RKO (cell line): Measurements from ENCODE around the gene TEKT2.

Source experiments
- DNase-seq: peaks from one replicate; pipeline ENCODE4 v3.0.0-alpha.2; 2016; ENCODE audit warnings: low spot score

TEKT2 gene

DNA sequence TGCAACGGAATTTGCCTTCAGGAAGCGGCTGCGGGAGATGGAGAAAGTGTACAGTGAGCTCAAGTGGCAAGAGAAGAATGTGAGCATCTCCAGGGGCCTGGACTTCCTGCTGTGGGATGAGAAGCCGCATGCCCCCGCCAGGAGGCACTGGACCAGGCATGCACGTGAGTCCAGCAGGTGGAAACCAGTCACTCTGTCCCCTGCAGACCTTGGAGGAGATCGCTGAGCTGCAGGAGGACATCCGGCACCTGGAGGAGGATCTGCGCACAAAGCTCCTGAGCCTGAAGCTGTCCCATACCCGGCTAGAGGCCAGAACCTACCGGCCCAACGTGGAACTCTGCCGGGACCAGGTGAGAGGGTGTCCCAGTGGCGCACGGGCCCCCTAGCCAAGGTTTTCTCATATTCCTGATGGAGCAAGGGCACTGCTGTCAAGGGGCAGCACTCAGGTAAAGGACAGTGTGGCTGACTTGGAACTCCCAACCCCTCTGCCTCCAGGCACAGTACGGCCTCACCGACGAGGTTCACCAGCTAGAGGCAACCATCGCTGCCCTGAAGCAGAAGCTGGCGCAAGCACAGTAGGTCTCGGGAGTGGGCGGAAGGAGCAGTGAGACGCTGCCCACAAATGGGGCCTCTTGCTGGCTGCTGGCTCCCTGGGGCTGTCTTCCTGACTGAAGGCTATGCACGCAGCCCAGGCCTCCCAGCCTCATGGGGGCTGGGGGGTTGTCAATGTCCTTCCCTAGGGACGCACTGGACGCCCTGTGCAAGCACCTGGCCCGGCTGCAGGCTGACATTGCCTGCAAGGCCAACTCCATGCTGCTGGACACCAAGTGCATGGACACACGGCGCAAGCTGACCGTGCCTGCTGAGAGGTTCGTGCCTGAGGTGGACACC lies 3.6 kb downstream of the TEKT2 start:
- DNase-seq: no peak

DNA sequence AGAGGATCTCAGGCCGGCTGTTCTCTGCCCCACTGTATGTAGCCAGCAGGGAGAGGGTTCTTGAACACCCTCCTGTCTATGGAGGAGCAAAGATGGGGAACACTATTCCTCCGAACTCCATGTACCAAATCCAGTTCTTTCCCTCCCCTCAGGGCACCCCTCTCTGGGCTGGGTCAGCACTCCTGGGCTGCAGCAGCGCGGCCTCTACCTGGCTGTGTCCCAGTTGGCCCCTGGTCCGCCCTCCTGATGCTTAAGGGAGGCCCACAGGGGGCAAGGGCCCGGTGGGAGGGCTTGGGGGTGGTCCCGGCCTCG lies 4.3 kb downstream of the TEKT2 start:
- no peak for DNase-seq

DNA sequence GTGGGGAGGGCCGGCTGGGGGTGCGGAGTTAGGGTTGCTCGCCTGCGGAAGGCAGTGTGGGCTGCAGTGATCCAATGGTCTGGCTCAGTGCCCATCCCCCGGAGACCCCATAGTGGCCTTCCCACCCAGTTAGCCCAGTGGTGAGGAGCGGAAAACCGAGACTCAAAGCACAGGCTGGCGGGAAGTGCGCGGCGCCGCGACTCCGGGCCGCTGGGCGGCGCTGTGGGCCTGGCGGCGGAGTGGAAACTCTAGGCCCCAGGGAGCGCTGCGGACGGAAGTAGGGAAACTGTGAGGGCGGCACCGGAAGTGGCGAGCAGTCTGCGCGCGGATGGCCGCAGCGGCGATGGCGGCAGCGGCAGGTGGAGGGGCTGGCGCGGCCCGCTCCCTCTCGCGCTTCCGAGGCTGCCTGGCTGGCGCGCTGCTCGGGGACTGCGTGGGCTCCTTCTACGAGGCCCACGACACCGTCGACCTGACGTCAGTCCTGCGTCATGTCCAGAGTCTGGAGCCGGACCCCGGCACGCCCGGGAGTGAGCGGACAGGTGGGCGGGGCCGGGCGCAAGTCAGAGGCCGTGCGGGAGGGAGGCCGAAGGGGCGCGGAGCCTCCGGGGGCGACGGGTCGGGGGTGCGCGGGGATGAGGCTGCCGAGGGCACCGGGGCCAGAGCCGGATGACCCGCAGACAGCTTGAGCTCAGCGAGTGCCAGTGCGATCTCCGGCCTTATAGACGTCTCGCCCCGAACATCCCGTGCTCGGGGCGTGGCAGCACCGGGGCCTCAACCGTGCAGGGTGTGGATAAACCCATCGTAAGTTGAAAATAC lies 4.9 kb downstream of the TEKT2 start, which contains the start of gene ADPRS:
Gene ADPRS, plus strand, starts transcription at position 316 of the 816 bp plus-strand sequence. Its CDS starts 13 bp downstream, at position 329.
- peak; percentile 92 for DNase-seq

DNA sequence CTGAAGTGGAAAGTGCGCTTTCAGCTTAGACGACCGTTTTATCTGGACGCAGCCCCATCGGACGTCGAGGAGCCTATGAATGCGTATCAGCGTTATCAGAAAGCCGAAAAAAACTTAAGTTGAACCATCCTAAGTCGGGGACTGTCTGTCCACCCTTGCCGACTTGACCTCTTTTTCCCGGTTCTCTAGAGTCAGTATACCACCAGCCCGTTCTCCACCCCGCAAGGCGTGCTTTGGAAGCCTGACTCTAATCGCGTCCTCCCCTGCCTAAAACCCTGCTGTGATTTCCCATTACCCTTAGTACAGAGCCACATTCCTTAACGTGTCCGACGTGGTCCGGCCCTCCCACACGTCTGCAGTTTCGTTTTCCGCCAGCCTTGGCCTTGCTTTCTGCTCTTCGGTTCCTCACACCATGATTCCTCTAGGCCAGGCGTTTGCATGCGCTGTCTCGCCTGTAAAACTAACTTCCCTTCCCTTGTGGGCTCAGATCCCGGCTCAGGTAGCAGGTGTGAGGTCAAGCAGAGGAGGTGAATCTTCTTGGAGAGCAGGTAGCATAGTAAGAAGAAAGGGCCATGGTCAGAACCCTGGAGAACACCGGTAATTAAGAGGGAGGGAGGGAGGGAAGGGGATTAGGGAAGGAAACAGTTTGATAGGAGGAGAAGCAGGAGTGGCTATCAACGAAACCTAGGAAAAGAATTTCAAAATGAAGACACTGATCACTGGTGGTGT lies 5.7 kb downstream of the TEKT2 start:
- DNase-seq: peak; percentile 64

DNA sequence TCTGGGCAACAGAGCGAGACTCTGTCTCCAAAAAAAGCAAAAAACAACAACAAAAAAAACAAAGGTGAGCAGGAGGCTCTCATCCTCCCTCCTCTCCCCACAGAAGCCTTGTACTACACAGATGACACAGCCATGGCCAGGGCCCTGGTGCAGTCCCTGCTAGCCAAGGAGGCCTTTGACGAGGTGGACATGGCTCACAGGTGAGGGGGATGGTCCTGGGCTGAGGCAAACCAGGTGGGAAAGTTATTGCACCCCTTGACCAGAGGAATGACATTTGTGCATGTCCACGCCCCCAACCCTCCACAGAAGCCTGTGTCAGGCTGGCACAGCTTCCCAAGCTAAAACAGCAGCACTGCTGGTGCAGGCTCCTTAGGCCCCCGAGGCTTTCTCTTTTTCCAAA lies 7.2 kb downstream of the TEKT2 start:
- DNase-seq: no peak

DNA sequence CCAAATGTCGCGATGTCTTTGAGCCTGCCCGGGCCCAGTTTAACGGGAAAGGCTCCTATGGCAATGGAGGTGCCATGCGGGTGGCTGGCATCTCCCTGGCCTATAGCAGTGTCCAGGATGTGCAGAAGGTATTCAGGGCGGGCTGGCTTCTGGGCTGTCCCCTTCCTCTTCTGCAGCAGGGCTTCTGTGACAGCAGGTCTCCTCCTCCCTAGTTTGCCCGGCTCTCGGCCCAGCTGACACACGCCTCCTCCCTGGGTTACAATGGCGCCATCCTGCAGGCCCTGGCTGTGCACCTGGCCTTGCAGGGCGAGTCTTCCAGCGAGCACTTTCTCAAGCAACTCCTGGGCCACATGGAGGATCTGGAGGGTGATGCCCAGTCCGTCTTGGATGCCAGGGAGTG lies 7.8 kb downstream of the TEKT2 start:
- no peak for DNase-seq

DNA sequence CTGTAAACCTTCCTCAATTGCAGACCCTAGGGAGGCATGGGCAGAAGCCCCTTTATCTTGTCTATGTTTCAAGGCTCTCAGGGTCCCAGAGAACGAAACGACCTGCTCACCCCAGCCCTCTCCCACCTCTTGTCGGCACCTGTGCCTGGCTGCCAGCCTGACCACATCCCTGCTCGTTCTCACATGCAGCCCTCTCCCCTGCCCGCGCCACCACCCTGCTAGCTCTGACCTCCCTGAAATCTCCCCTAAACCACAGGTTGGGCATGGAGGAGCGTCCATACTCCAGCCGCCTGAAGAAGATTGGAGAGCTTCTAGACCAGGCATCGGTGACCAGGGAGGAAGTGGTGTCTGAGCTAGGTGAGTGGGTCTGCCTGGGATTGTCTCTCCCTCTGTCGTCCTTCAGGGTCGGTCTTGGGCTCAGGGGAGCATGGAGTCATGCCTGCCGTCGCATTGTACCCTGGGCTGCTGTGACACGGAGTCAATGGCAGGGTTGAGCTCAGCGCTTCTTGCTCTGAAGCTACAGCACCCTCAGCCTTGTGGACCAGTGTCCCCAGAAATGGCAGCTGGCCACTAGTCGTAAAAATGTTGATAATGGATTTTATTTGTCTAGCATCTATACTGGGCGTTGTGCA lies 8.4 kb downstream of the TEKT2 start:
- no peak for DNase-seq

DNA sequence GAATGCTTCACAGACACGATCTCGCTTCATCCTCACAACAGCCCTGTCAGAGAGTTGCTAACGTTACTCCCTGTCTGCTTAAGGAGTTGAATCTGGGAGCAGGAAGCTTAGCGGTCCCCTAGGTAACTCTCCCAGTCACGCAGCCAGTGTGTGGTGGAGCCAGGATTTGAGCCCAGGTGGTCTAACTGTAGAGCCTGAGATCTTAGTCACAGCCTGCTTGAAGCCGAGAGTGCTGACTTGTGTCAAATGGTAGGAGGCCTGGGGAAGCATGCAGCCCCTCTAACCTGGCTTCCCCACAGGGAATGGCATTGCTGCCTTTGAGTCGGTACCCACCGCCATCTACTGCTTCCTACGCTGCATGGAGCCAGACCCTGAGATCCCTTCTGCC lies 8.9 kb downstream of the TEKT2 start:
- no peak for DNase-seq

DNA sequence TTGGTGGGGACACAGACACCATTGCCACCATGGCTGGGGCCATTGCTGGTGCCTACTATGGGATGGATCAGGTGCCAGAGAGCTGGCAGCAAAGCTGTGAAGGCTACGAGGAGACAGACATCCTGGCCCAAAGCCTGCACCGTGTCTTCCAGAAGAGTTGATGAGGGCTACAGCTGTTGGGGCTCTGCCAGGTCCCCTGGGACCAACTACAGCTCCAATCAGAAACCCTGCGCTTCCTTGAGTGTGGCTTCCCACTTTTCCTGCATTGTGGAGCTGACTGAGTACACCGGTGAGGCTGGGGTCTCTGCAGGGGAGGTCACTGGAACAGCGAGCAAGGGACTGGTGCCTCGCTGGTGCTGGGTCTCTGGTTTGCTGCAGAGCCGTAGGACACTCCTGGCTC lies 9.3 kb downstream of the TEKT2 start:
- no peak for DNase-seq

DNA sequence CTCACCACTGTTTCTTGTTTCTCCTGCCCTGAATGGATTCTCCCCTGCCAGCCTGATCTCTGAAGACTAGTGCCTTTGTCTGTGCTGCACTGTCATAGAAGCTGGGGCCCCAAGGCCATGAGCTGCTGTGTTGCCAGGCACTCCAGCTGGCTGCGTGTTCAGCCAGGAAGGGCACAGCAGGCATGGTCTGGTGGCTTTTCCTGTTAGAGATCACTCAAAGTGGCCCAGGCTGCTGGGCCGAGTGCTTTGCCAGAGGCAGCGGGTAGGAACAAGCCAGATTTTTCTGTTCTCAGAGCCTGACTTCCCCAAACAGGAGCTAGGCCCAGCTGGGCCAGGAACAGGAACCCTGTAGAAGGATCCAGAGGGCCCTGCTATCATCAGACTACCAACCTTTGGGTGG lies 10.0 kb downstream of the TEKT2 start:
- DNase-seq: no peak

DNA sequence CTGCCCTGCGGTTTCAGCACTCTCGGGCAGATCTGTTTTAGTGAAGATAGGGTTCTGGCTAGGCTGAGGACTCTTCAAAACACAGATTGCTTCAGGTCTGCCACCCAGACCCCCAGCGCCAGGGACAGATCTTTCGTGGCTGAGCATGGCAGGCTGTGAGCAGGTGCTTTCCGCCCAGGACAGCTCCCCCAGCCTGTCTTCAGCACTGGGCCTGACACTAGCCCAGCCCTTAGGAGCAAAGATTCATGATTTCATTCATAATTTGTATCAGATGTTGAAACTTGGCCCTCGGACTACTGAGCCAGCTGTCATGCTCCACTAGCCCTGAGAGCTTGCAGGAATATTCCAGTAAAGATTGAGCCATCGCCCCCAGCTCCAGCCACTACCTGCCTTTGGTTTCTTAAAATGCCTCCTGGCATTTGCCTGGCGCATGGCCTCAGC lies 10.7 kb downstream of the TEKT2 start:
- no peak for DNase-seq

DNA sequence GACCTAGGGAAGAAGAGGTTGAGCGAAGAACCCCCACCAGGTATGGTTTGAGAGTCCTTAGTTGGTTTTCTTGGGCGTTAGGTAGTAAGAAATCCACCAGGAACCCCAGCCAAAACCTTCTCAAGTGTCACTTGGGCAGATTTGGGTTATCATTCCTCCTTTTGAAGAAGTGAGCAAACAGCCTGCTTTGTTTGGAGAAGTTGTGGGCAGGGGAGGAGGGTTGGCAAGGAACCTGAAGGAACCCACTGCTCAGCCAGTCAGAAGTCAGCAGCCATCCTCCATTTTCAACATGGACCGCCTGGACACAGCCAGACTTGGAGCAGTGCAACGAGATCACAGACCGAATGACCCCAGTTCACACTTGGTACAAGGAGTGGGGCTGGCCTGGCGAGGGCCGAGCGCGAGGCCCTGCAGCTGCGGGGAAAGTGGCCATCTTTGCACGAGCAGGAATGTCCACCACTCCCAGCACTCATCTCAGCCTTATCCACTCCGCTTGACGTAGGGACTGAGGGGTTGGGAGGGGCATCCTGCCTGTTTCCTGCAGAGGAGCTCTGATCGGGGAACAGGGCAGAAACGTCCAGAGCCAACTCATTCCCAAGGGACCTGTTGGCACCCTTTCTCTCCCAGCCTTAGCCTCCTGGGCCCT lies 12.0 kb downstream of the TEKT2 start:
- no peak for DNase-seq

DNA sequence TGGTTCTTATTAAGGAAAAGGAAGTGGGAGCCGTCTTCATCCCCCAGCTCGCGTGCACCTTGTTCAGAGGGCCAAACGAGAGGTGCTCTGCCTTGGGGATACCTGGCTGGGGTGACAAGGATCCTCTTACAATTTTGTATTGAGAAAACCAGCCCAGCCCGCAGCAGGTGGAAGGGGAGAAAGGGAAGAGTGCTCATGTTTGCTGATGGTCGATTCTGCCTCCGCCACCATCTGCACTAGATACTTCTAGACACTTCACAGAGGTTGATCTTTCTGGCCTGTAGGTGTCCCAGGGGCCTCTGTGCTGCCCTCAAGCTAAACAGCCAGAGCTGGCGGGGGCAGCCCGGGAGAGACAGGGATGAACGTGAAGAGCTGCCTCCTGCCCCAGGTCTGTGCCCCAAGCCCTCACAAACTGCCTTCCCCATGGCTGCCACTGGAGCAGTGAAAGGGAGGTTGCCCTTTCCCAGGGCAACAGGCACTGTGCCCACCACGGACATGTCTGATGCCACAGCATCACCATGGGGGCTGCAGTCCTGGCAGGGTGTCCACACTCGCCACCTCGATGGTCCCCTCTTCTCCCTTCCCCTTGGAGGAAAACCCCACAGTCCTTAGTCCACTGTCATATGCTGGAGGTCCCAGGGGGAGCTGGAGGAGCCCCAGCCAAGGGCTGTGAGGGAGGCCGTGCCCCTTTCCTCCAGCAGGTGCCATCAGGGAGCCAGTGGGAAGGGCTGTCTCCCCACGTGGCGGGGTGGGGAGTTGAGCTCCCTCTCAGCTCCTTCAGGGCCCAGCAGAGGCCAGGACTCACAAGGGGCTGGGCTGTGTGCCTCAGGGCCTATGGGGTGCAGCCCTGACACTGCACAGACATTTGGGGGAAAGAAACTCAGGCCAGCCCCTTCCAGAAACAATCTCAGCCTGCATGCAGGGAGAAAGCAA lies 12.9 kb downstream of the TEKT2 start:
- peak; percentile 41 for DNase-seq

DNA sequence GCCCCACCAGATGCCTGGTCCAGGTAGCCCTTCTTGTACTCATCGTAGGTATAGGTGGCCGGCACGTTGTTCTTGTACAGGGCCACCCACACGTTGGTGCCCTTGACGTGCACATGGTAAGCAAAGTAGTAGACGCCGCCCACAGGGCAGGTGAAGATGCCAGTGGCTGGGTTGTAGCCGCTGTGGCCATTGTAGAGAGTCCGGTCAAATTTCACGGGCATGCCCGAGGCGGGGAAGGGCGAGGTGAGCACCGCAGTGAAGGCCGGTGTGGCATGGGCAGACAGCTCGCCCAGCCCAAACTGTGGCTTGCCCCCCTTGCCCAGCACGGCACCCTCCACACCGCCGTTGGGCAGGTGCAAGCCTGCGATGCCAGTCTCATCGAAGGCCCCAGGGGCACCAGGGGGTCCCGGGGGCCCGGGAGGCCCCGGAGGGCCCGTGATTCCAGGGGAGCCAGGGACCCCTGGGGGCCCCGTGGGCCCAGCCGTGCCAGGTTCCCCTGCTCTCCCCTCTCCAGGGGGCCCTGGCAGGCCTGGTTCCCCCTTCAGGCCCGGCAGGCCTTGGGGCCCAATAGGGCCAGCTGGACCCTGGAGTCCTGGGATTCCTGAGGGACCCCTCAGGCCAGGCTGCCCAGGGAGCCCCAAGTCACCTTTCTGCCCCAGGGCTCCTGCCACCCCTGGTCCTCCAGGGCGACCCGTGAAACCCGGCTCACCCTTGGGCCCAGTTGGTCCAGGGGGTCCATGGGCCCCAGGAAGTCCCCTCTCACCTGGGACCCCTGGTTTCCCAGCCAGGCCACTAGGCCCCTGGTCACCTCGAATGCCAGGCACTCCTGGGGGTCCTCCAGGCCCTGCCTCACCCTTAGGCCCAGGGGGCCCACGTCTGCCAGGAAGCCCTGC lies 14.0 kb downstream of the TEKT2 start:
- no peak for DNase-seq

DNA sequence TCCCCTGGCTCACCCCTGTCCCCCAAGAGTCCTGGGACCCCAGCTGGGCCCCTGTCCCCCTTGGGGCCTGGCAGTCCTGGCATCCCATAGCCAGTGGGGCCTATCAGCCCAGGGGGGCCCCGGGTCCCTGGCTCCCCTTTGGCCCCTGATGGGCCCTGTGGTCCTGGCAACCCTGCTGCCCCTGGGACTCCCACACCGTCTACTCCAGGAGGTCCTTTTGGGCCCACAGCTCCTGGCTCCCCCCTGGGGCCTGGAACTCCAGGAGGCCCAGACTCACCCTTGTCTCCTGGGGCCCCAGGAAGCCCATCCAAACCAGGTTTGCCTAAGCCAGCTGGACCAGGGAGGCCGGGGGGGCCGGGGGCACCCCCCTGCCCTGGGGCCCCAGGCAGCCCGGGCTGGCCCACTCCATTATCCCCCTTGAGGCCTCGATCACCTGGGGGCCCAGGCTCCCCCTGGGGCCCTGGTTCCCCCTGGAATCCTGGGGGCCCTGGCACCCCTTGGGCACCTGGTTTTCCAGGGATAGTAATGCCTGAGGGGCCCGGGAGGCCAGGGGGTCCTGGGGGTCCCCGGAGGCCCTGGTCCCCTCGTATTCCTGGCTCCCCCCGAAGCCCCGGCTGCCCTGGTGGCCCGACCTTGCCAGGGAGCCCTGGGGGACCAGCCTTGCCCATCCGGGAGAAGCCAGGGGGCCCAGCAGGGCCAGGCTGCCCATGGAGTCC lies 14.9 kb downstream of the TEKT2 start:
- no peak for DNase-seq

DNA sequence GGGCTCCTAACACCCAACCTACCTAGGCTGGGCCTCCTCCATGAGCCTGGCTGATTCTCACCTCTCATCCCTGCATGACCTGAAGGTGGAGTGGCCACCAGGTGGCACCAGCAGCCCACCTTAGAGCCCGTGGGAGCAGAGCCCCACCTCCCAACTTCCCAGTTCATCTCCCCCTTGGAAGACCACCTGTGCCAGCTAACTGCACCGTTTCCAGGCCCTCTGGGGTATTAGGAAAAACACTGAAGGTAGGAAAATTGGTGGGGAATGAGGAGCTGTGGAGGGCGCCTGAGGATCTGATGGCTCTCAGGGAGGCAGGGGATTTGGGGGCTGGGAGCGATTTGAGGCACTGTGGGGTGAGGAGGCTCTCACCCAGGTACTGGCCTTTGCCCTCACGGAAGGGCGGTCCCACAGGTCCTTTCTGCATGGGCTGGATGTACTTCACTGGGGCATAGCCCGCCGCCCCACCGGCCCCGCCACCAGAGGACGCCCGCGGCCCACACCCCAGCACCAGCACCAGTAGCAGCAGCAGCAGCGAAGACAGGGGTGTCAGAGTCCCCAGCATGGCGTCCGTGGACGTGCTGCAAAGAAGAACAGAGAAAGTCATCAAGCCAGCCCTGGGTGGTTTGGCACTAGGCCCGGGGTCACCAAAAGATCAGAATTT lies 15.9 kb downstream of the TEKT2 start:
- DNase-seq: peak; percentile 56

DNA sequence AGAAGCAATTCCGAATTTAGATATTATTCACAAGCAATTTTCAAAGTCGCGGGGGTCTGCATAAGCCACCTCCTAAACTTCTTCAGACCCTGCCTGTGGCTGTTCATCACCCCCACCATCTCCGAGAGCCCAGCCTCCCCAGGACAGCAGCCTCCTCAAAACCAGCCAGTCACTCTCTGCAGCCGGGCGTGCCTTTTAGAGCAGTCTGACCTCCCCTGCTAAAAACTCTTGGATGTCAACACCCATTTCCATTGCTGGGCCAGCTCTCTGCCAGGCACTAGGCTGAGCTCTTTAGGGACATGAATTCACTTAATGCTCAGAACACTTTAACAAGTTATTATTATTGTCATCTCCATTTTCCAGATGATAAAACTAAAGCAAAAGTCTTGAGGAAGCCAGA lies 16.5 kb downstream of the TEKT2 start:
- DNase-seq: no peak

DNA sequence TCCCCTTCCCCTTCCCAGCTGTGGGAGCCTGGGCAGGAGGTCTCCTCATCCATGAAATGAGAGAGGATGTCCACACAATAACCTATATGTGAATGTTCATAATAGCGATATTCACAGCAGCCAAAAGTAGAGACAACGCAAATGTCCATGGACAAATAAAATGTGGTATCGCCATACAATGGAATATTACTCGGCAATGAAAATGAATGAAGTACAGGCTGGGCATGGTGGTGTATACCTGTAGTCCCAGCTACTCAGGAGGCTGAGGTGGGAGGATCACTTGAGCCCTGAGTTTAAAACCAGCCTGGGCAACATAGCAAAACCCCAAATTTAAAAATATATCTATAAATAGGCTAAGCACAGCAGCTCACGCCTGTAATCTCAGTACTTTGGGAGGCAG lies 17.7 kb downstream of the TEKT2 start:
- DNase-seq: no peak
